Measurements from ENCODE around the gene UBASH3A.

- no peak for TF ChIP-seq CTCF (IDR thresholded peaks at IDR 0.05)
- no peak for TF ChIP-seq POLR2A (IDR thresholded peaks at IDR 0.05)
Observed at GRCh38 chr21:42438316-42439205, 34.9 kb downstream of the UBASH3A start.
